ENCODE results near the gene PDCD7. TPM values are rescaled to one million over a fixed set of nuclear protein-coding genes. Genes with fewer than 3 reads are reported as not detected.

Gene PDCD7
- total and polyA plus RNA-seq, 2 of the 13 experiments (the other 11 are each of a cell fraction or from before 2014, with no cell fraction given), result 10.1 to 14.7 TPM

GRCh38 chr15:65072027-65072426 lies 61.6 kb downstream of the PDCD7 start (continued):
- no peak for TF ChIP-seq ZNF407 (CRISPR knock-in tag; IDR thresholded peaks at IDR 0.05; ENCODE audit: not compliant biosample characterization)
- TF ChIP-seq POGK (CRISPR knock-in tag; conservative IDR thresholded peaks at IDR 0.05), result no peak

Measured in HepG2 (cell line).